ENCODE data around the gene TWIST1. TPM values are rescaled to one million over a fixed set of nuclear protein-coding genes. Genes with fewer than 3 reads are reported as not detected.

Gene TWIST1
- total RNA-seq, 1 experiment from 2014 or later = not detected

- H3K9me3 ChIP-seq (ENCODE audit: control insufficient read depth, low read depth, low read length) = no peaks in the 10 kb centered on the region
- H2BK20ac ChIP-seq (ENCODE audit: low read depth, low read length, poor library complexity, severe bottlenecking) = no peak overlapping the region
- H2BK15ac ChIP-seq (ENCODE audit: low read depth, low read length) = no peak overlapping the region
- H3K4me2 ChIP-seq (ENCODE audit: insufficient read depth, insufficient read length, low read length) = no peak overlapping the region
- H3K14ac ChIP-seq (ENCODE audit: insufficient read depth, low read length) = no peak overlapping the region
- H3K36me3 Mint-ChIP-seq (ENCODE audit: insufficient read depth in 1 of 3, low read depth in 3 of 3) = no peaks in the 10 kb centered on the region
- H2AK5ac ChIP-seq (ENCODE audit: insufficient read length, low read length) = no peak overlapping the region
- no peak for DNase-seq
- WGBS (ENCODE audit: extremely low coverage, insufficient read length, low lambda C conversion rate) = no CpG with 5 or more reads among the region's 2 CpGs
- H4K91ac ChIP-seq (ENCODE audit: insufficient read length, low read depth, low read length) = no peak overlapping the region
- H4K20me1 ChIP-seq (ENCODE audit: control insufficient read depth, insufficient read depth, insufficient read length) = no peaks in the 10 kb centered on the region
- H3K56ac ChIP-seq (ENCODE audit: insufficient read length, low read depth, low read length) = no peak overlapping the region
- H2BK5ac ChIP-seq (ENCODE audit: insufficient read length, low read length) = no peak overlapping the region
- no peak overlapping the region for H4K5ac ChIP-seq (ENCODE audit: insufficient read length, low read depth, low read length)
- H3K27ac Mint-ChIP-seq = no peak overlapping the region
- no peak overlapping the region for H3K9ac ChIP-seq (ENCODE audit: extremely low read depth, insufficient read length, low read length)
- H3T11ph ChIP-seq (ENCODE audit: low read length) = no peak overlapping the region
- H3K27me3 ChIP-seq (ENCODE audit: insufficient read depth, low read length) = no peaks in the 10 kb centered on the region
- peaks cover 0 to 3% of the 10 kb centered on the region in 2 experiments; a peak in 1 of 4 replicates for H3K4me1 Mint-ChIP-seq
- no peak overlapping the region for H3K27ac ChIP-seq (ENCODE audit: insufficient read length, low read depth, low read length)
- no peak overlapping the region for H2BK120ac ChIP-seq (ENCODE audit: low read depth, low read length, poor library complexity, severe bottlenecking)
- H2BK12ac ChIP-seq (ENCODE audit: insufficient read length, low read depth, low read length) = no peak overlapping the region
- no peak overlapping the region for H3K18ac ChIP-seq (ENCODE audit: insufficient read length, low read depth, low read length)
- TF ChIP-seq, protein P1, sequence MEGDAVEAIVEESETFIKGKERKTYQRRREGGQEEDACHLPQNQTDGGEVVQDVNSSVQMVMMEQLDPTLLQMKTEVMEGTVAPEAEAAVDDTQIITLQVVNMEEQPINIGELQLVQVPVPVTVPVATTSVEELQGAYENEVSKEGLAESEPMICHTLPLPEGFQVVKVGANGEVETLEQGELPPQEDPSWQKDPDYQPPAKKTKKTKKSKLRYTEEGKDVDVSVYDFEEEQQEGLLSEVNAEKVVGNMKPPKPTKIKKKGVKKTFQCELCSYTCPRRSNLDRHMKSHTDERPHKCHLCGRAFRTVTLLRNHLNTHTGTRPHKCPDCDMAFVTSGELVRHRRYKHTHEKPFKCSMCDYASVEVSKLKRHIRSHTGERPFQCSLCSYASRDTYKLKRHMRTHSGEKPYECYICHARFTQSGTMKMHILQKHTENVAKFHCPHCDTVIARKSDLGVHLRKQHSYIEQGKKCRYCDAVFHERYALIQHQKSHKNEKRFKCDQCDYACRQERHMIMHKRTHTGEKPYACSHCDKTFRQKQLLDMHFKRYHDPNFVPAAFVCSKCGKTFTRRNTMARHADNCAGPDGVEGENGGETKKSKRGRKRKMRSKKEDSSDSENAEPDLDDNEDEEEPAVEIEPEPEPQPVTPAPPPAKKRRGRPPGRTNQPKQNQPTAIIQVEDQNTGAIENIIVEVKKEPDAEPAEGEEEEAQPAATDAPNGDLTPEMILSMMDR (conservative IDR thresholded peaks at IDR 0.05) = no peak
- no peak overlapping the region for H3K4me3 Mint-ChIP-seq
- H3K79me1 ChIP-seq (ENCODE audit: insufficient read depth, low read depth, low read length, poor library complexity, severe bottlenecking) = no peaks in the 10 kb centered on the region
- no peak overlapping the region for H2AFZ ChIP-seq (ENCODE audit: low read length)
- H3K4ac ChIP-seq (ENCODE audit: low read depth, low read length) = no peak overlapping the region
- H3K4me1 ChIP-seq (ENCODE audit: insufficient read depth, low read length) = peaks cover 3% of the 10 kb centered on the region; the same call in 1 of the 2 replicates
- H3K9me3 Mint-ChIP-seq = no peaks in the 10 kb centered on the region
- no peaks in the 10 kb centered on the region for H3K23me2 ChIP-seq (ENCODE audit: insufficient read length, low read depth, low read length, poor library complexity, severe bottlenecking)
- H3K23ac ChIP-seq (ENCODE audit: insufficient read length, low read depth, low read length) = no peak overlapping the region
- H4K8ac ChIP-seq (replicated peaks; ENCODE audit: insufficient read length, low read depth, low read length) = no peak overlapping the region
- no peaks in the 10 kb centered on the region for H3K27me3 Mint-ChIP-seq (ENCODE audit: low read depth)
- no peaks in the 10 kb centered on the region for H3K79me2 ChIP-seq (ENCODE audit: insufficient read depth, low read length)
Measured at GRCh38 chr7:19089378-19089777, 28.1 kb downstream of the TWIST1 start.
